ENCODE data around the gene CACNA1S. TPM values are rescaled to one million over a fixed set of nuclear protein-coding genes. Genes with fewer than 3 reads are reported as not detected.

The CACNA1S gene
- total RNA-seq, 1 experiment from 2014 or later = 0.02 TPM

GRCh38 chr1:201083741-201084140 is 28.5 kb downstream of the CACNA1S start:
- Mint-ChIP-seq H3K4me1 (no peaks in the 10 kb centered on the region; the same call in 1 of the 2 replicates), H3K27ac (no peak overlapping the region), H3K27me3 (ENCODE audit: low read depth) (no peaks in the 10 kb centered on the region), H3K4me3 (no peak overlapping the region), H3K9me3 (no peaks in the 10 kb centered on the region), H3K36me3 (no peaks in the 10 kb centered on the region)
- DNase-seq (ENCODE audit: low spot score) (no peak), ATAC-seq (no peak)
- ChIA-PET CTCF (interaction anchor here (1.2 to 1.7 kb wide), 2 partner anchors 30 to 35 kb away, joined by 4 to 6 read pairs; no protein-coding TSS in a partner anchor), POLR2A (no interaction called here)
- no peak for TF ChIP-seq ZMAT4 (CRISPR knock-in tag; IDR thresholded peaks at IDR 0.05)
- TF ChIP-seq ELF4 (CRISPR knock-in tag; IDR thresholded peaks at IDR 0.05; ENCODE audit: low read depth) = no peak
- TF ChIP-seq SMAD3 (CRISPR knock-in tag; IDR thresholded peaks at IDR 0.05; ENCODE audit: borderline replicate concordance) = no peak
- no peak for TF ChIP-seq USF2 (CRISPR knock-in tag; IDR thresholded peaks at IDR 0.05)
- TF ChIP-seq CDX4 (CRISPR knock-in tag; IDR thresholded peaks at IDR 0.05; ENCODE audit: borderline replicate concordance) = no peak
- no peak for TF ChIP-seq CTCF (IDR thresholded peaks at IDR 0.05)
- TF ChIP-seq MAX (CRISPR knock-in tag; IDR thresholded peaks at IDR 0.05) = no peak
- no peak for TF ChIP-seq PREB (CRISPR knock-in tag; IDR thresholded peaks at IDR 0.05; ENCODE audit: borderline replicate concordance)
- no peak for TF ChIP-seq RORB (CRISPR knock-in tag; IDR thresholded peaks at IDR 0.05)
- TF ChIP-seq ZNF423 (CRISPR knock-in tag; IDR thresholded peaks at IDR 0.05) = no peak
- no peak for TF ChIP-seq ZNF532 (CRISPR knock-in tag; IDR thresholded peaks at IDR 0.05; ENCODE audit: borderline replicate concordance)
- no peak for TF ChIP-seq TEAD1 (CRISPR knock-in tag; IDR thresholded peaks at IDR 0.05)
- no peak for TF ChIP-seq NR1H2 (CRISPR knock-in tag; IDR thresholded peaks at IDR 0.05)
- TF ChIP-seq GABPB1 (CRISPR knock-in tag; IDR thresholded peaks at IDR 0.05) = no peak

GRCh38 chr1:201080135-201080534 is 32.1 kb downstream of the CACNA1S start:
- no peaks in the 10 kb centered on the region for H3K9me3 Mint-ChIP-seq
- ATAC-seq (no peak), DNase-seq (ENCODE audit: low spot score) (no peak)
- H3K27ac Mint-ChIP-seq = no peak overlapping the region
- ChIA-PET POLR2A (no interaction called here), CTCF (interaction anchor here (1.0 to 3.5 kb wide), 9 partner anchors 9 to 143 kb away, joined by 3 to 24 read pairs (median 6); no protein-coding TSS in a partner anchor)
- no peaks in the 10 kb centered on the region for H3K36me3 Mint-ChIP-seq
- H3K27me3 Mint-ChIP-seq (ENCODE audit: low read depth) = no peaks in the 10 kb centered on the region
- H3K4me3 Mint-ChIP-seq = no peak overlapping the region
- H3K4me1 Mint-ChIP-seq = no peaks in the 10 kb centered on the region; the same call in 1 of the 2 replicates
- TF ChIP-seq NFATC4 (CRISPR knock-in tag; IDR thresholded peaks at IDR 0.05) (no peak), PRRX2 (CRISPR knock-in tag; IDR thresholded peaks at IDR 0.05) (no peak), ZNF532 (CRISPR knock-in tag; IDR thresholded peaks at IDR 0.05; ENCODE audit: borderline replicate concordance) (no peak), IRF1 (CRISPR knock-in tag; IDR thresholded peaks at IDR 0.05) (no peak), ZNF138 (CRISPR knock-in tag; conservative IDR thresholded peaks at IDR 0.05) (no peak), ZNF423 (CRISPR knock-in tag; IDR thresholded peaks at IDR 0.05) (no peak)

Data from WTC11 (cell line).